Keratinocyte (primary cell): ENCODE results near the gene NTSR1. TPM values are rescaled to one million over a fixed set of nuclear protein-coding genes. Genes with fewer than 3 reads are reported as not detected.
A peak's percentile ranks its signal among the peaks of the same experiment; 100 is the strongest.

Experiments used
- DNase-seq: peaks from one replicate; pipeline ENCODE4 v3.0.0-alpha.2; 2011; ENCODE audit warnings: low read depth, missing footprints, low spot score
- FAIRE-seq: peaks from 2 replicates; lab custom pipeline; 2011; peaks lifted over from hg19 to GRCh38; lab: Jason Lieb, UNC
- H2AFZ ChIP-seq: 2 replicates; pipeline ENCODE4 v1.6.0; 2012; ENCODE audit warnings: low read length, control low read depth, inconsistent platforms; ENCODE audit not compliant: control insufficient read depth
- H3K27ac ChIP-seq: 2 replicates; pipeline ENCODE4 v1.5.1; 2011; ENCODE audit warnings: low read length; ENCODE audit not compliant: control insufficient read depth, insufficient read depth
- H3K27me3 ChIP-seq: 3 replicates; pipeline ENCODE4 v1.6.0; 2011; ENCODE audit warnings: low read length; ENCODE audit not compliant: control insufficient read depth, insufficient read depth; ENCODE audit errors: extremely low read depth
- H3K36me3 ChIP-seq, 2 experiments: 2 replicates in 1 of 2; 3 replicates in 1 of 2; pipeline ENCODE4 v1.5.1; 2011; ENCODE audit warnings: low read length in 2 of 2, mild to moderate bottlenecking in 1 of 2; ENCODE audit not compliant: control insufficient read depth in 2 of 2, insufficient read depth in 2 of 2; ENCODE audit errors: extremely low read depth in 1 of 2
- H3K4me1 ChIP-seq: 3 replicates; pipeline ENCODE4 v1.5.1; 2011; ENCODE audit warnings: low read length; ENCODE audit not compliant: control insufficient read depth, insufficient read depth; ENCODE audit errors: extremely low read depth
- H3K4me2 ChIP-seq: 3 replicates; pipeline ENCODE4 v1.6.0; 2011; ENCODE audit warnings: low read depth, low read length; ENCODE audit not compliant: control insufficient read depth, insufficient read depth; ENCODE audit errors: extremely low read depth
- H3K4me3 ChIP-seq, 3 experiments: fragments of 200-600 bp in 1 of 3; sonication (generic) in 1 of 3; 2 replicates in 2 of 3; 3 replicates in 1 of 3; pipeline ENCODE4 v1.5.1; 2011 to 2016; ENCODE audit warnings: low read length in 3 of 3, mild to moderate bottlenecking in 3 of 3, control low read depth in 2 of 3, inconsistent platforms in 1 of 3, low read depth in 1 of 3, mixed read lengths in 1 of 3, mixed run types in 1 of 3, moderate library complexity in 1 of 3; ENCODE audit not compliant: control insufficient read depth in 2 of 3, insufficient read depth in 2 of 3; ENCODE audit errors: extremely low read depth in 1 of 3
- H3K79me2 ChIP-seq: 2 replicates; pipeline ENCODE4 v1.6.0; 2012; ENCODE audit warnings: low read length; ENCODE audit not compliant: control insufficient read depth, insufficient read depth
- H3K9ac ChIP-seq: 3 replicates; pipeline ENCODE4 v1.6.0; 2011; ENCODE audit warnings: low read length; ENCODE audit not compliant: control insufficient read depth, insufficient read depth; ENCODE audit errors: extremely low read depth
- H3K9me1 ChIP-seq: 3 replicates; pipeline ENCODE4 v1.6.0; 2011; ENCODE audit warnings: low read length; ENCODE audit not compliant: control insufficient read depth, insufficient read depth; ENCODE audit errors: extremely low read depth
- H3K9me3 ChIP-seq: 2 replicates; pipeline ENCODE4 v1.5.1; 2012; ENCODE audit warnings: low read depth, low read length; ENCODE audit not compliant: control insufficient read depth
- H4K20me1 ChIP-seq: 3 replicates; pipeline ENCODE4 v1.6.0; 2011; ENCODE audit warnings: low read length; ENCODE audit not compliant: control insufficient read depth, insufficient read depth; ENCODE audit errors: extremely low read depth
- CTCF ChIP-seq, 3 experiments: IDR thresholded peaks in 1 of 3; conservative IDR thresholded peaks in 1 of 3; optimal IDR thresholded peaks in 1 of 3; 2 replicates in 2 of 3; 3 replicates in 1 of 3; pipeline versions ENCODE3 to v1.5.1; 2011; ENCODE audit warnings: low read length in 3 of 3, mild to moderate bottlenecking in 3 of 3, moderate library complexity in 2 of 3, control low read depth in 1 of 3, inconsistent platforms in 1 of 3; ENCODE audit not compliant: insufficient read depth in 2 of 3; ENCODE audit errors: extremely low read depth in 1 of 3
- EZH2 ChIP-seq: IDR thresholded peaks from one replicate; pipeline ENCODE4 v1.6.1; 2012; ENCODE audit warnings: inconsistent platforms, mild to moderate bottlenecking, low read length, moderate library complexity
- dilution Hi-C: fragments of 300-500 bp; cut with MboI; formaldehyde crosslinking; loops from one replicate; pipeline ENCODE4 v1.7.0; 2020; ENCODE audit warnings: low sequenced_read_pairs; ENCODE audit not compliant: extremely low pct_ligation_motif_present
- polyA minus RNA-seq, 3 experiments: library from RNA; depleted of rRNA, polyadenylated mRNA; stranded (reverse); fragments of >200 nt; gene quantifications; 1 replicate in 1 of 3; 2 replicates in 1 of 3; 3 replicates in 1 of 3; pipeline ENCODE4 v1.2.3, GENCODE V29; 2011
- polyA plus RNA-seq, 5 experiments: library from polyadenylated mRNA; depleted of rRNA in 3 of 5; stranded (reverse) in 3 of 5; stranded (forward) in 1 of 5; unstranded in 1 of 5; fragments of >200 nt; gene quantifications; 1 replicate in 1 of 5; 2 replicates in 3 of 5; 3 replicates in 1 of 5; pipeline versions ENCODE4 v1.2.1 to v1.2.3, GENCODE V29; 2011 to 2012; ENCODE audit warnings: missing spikeins in 2 of 5, low read depth in 1 of 5, low replicate concordance in 1 of 5

NTSR1 gene
- 0.24 to 1.4 TPM (median 0.55 TPM) in 3 replicates for polyA plus RNA-seq
- 0.27 TPM for polyA plus RNA-seq (2011; ENCODE audit: low read depth)
- 0.17 and 0.56 TPM in 2 replicates for polyA plus RNA-seq (2011; cell fraction: cytosol; rRNA removed)
- polyA plus RNA-seq (2011; cell fraction: nucleus; rRNA removed), result 0.90 and 1.4 TPM in 2 replicates
- 0.72 and 2.1 TPM in 2 replicates for polyA plus RNA-seq (2012; ENCODE audit: low replicate concordance)
- polyA minus RNA-seq, result 0.40 to 2.7 TPM (median 0.83 TPM) in 3 replicates
- not detected for polyA minus RNA-seq (2011; cell fraction: cytosol; rRNA and poly(A)+ RNA removed)
- polyA minus RNA-seq (2011; cell fraction: nucleus; rRNA and poly(A)+ RNA removed), result 1.1 and 1.3 TPM in 2 replicates

DNA sequence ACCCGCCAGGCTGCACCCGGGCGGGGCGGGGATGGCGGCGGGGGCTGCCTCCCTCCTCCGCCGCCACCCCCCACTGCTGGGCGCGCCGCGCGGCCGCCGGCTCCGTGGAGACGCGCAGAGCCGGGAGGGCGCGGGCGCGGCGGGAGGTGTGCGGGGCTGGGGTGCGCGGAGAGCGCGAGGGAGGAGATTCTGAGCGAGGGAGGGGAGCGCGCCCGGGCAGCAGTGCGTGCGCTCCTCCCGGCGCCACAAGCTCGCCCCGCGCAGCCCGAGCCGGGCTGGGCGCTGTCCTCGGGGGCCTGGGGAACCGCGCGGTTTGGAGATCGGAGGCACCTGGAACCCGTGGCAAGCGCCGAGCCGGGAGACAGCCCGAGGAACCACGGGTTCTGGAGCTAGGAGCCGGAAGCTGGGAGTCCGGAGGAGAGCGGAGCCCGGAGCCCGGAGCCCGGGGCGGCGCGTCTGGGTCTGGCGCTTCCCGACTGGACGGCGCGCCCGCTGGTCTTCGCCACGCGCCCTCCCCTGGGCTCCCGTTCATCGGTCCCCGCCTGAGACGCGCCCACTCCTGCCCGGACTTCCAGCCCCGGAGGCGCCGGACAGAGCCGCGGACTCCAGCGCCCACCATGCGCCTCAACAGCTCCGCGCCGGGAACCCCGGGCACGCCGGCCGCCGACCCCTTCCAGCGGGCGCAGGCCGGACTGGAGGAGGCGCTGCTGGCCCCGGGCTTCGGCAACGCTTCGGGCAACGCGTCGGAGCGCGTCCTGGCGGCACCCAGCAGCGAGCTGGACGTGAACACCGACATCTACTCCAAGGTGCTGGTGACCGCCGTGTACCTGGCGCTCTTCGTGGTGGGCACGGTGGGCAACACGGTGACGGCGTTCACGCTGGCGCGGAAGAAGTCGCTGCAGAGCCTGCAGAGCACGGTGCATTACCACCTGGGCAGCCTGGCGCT lies at the start of gene NTSR1:
TSS of gene NTSR1 (plus strand) at position 246 of the 946 bp plus-strand sequence. CDS start at position 618, 372 bp downstream.
- Histone ChIP-seq H3K27ac (no peak within 1 kb of the TSS), H3K27me3 (peaks cover 45% of the 10 kb centered on the region), H3K36me3 (no peaks in the 10 kb centered on the region), H3K9ac (no peak within 1 kb of the TSS), H3K9me3 (no peaks in the 10 kb centered on the region), H2AFZ (peak within 1 kb of the TSS; percentile 15), H4K20me1 (no peaks in the 10 kb centered on the region), H3K9me1 (no peaks in the 10 kb centered on the region), H3K4me1 (peaks cover 46% of the 10 kb centered on the region), H3K79me2 (peaks cover 3% of the 10 kb centered on the region), H3K4me3 (peak within 1 kb of the TSS; percentile 22 to 40 (median 37)), H3K4me2 (peak within 1 kb of the TSS; percentile 58)
- TF ChIP-seq CTCF (optimal IDR thresholded peaks at IDR 0.05 in 1 of 3, IDR thresholded peaks at IDR 0.05 in 1 of 3, conservative IDR thresholded peaks at IDR 0.05 in 1 of 3; ENCODE audit: extremely low read depth in 1 of 3, insufficient read depth in 2 of 3, low read length in 3 of 3), result peak in 1 of 3 experiments; percentile 23
- peak; percentile 46 for TF ChIP-seq EZH2
- dilution Hi-C loops, result no loop called here
- no peak for FAIRE-seq
- no peak for DNase-seq

- Histone ChIP-seq H3K79me2 (no peaks in the 10 kb centered on the region), H3K9me3 (no peaks in the 10 kb centered on the region), H3K36me3 (no peaks in the 10 kb centered on the region), H3K27me3 (no peaks in the 10 kb centered on the region), H3K4me2 (no peak overlapping the region), H3K4me3 (no peak overlapping the region), H3K4me1 (peaks cover 16% of the 10 kb centered on the region), H3K9me1 (no peaks in the 10 kb centered on the region), H3K27ac (no peak overlapping the region), H2AFZ (no peak overlapping the region), H4K20me1 (no peaks in the 10 kb centered on the region), H3K9ac (no peak overlapping the region)
- DNase-seq (no peak), FAIRE-seq (no peak)
- TF ChIP-seq EZH2 (no peak), CTCF (optimal IDR thresholded peaks at IDR 0.05 in 1 of 3, IDR thresholded peaks at IDR 0.05 in 1 of 3, conservative IDR thresholded peaks at IDR 0.05 in 1 of 3; ENCODE audit: extremely low read depth in 1 of 3, insufficient read depth in 2 of 3, low read length in 3 of 3) (no peak)
- dilution Hi-C loops, result no loop called here
Observed at GRCh38 chr20:62659488-62660239, 49.0 kb upstream of the NTSR1 start.
